Esophagus muscularis mucosa (tissue), 2 donors: ENCODE measurements around the gene MEIS2.

Experiments
- EP300 ChIP-seq: sonication (generic); formaldehyde crosslinking; IDR thresholded peaks from one replicate; pipeline ENCODE4 v1.6.1; 2017; ENCODE audit warnings: antibody characterized with exemption
- POLR2A ChIP-seq: fragments of 450-650 bp; IDR thresholded peaks from one replicate; pipeline ENCODE4 v1.6.1; 2017; ENCODE audit warnings: antibody characterized with exemption, moderate library complexity, mild to moderate bottlenecking, low read depth

GRCh38 chr15:37034392-37034791 lies 66.0 kb downstream of the MEIS2 start:
- TF ChIP-seq EP300: no peak
- no peak for TF ChIP-seq POLR2A
